ENCODE measurements around the gene ZNF597.
"Not testable (repeated sequence)": the region's sequence is repeated elsewhere in the genome, so short reads cannot be mapped to it uniquely, and the experiment has no call there.

Gene ZNF597

DNA sequence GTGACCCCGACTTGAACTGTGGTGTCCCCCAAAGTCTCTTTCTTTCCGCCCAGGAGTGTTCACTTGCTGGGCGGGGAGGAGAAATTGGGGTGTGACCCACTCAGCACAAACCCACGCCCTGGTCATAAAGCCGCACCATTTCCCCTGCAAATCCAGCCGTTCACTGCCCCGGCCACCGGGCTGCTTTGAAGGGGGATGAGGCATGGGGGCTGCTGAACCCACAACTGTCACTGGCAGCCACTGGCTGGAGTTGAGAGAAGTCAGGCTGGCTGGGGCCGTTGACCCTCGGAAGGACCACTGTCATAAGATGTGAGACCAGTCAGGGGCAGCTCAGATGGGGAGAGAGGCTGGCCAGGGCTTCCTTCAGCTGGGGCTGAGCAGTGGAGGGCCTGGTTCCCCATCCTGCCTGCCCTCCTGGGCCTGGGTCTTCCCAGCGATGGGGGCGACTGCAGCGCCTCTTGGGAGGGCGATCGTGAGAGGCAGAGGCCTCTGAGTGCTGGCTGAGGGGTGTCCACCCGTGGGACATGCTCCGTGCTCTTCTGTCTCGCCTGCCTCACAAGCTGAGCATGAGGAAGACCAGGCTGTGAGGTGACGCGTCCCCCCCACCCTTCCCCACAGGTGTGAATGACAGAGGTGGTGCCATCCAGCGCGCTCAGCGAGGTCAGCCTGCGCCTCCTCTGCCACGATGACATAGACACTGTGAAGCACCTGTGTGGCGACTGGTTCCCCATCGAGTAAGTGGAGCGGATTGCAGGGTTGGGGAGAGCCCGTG is 32.5 kb upstream of the ZNF597 start:
- DNase-seq = no peak

DNA sequence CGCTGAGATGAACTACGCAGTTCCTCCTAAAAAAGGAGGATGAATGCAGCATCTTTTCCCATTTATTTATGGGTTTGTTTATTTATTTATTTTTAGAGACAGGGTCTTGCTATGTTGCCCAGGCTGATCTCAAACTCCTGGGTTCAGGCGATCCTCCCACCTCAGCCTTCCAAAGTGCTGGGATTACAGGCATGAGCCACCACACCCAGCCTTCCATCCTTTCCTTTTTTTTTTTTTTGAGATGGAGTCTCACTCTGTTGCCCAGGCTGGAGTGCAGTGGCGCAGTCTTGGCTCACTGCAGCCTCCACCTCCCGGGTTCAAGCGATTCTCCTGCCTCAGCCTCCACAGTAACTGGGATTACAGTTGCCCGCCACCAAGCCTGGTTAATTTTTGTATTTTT is 31.6 kb upstream of the ZNF597 start:
- not testable (repeated sequence) for DNase-seq

DNA sequence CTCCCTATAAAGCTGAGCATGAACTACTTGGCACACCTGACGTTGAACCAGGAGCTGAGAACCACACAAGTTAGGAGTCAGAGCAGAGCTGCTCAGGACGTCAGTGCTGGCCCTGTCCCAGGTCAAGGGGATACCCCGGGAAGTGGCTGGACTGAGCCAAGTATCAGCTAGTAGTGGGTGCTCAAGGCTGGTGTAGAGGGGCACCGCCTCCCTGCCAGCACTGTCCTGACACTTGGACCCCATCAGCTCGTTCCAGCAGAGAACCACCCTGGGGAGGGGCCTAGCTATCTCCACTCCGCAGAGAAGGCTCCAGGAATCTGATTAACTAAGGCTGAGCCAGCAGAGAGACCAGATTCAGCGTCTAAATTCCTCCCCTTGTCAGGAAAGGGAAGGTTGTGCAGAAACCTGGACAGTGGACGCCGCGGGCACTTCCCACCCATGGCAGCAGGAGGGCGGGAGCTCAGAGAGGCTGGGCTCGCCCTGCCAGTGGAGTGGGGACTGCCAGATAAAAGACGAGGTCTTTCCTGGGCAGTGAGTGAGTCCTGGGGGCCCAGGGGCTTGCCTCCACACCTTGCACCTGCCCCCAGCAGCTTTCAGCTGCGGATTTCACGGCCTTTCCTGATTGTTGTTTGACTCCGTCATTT is 31.0 kb upstream of the ZNF597 start:
- DNase-seq = no peak

DNA sequence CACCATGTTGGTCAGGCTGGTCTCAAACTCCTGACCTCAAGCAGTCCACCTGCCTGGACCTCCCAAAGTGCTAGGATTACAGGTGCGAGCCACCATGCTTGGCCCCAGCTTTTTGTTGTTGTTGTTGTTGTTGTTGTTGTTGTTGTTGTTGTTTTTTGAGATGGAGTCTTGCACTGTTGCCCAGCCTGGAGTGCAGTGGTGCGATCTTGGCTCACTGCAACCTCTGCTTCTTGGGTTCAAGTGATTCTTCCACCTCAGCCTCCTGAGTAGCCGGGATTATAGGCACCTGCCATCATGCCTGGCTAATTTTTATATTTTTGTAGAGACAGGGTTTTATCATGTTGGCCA is 30.3 kb upstream of the ZNF597 start:
- DNase-seq = not testable (repeated sequence)

DNA sequence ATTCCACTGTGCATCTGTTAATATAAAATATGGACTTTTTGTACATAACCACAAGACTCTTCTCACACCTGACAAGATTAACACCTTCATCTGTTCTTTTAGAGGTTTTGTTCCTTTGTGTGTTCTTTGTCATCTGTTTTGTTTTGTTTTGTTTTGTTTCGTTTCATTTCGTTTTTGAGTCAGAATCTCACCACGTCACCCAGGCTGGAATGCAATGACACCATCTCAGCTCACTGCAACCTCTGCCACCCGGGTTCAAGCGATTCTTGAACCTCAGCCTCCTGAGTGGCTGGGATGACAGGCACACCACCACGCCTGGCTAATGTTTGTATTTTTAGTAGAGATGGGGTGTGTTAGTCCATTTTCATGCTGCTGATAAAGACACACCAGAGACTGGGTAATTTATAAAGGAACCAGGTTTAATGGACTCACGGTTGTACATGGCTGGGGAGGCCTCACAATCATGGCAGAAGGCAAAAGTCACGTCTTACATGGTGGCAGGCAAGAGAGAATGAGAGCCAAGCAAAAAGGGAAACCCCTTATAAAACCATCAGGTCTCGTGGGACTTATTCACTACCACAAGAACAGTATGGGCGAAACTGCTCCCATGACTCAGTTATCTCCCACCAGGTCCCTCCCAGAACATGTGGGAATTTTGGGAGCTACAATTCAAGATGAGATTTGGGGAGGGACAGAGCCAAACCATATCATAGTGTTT is 29.7 kb upstream of the ZNF597 start:
- DNase-seq = no peak

DNA sequence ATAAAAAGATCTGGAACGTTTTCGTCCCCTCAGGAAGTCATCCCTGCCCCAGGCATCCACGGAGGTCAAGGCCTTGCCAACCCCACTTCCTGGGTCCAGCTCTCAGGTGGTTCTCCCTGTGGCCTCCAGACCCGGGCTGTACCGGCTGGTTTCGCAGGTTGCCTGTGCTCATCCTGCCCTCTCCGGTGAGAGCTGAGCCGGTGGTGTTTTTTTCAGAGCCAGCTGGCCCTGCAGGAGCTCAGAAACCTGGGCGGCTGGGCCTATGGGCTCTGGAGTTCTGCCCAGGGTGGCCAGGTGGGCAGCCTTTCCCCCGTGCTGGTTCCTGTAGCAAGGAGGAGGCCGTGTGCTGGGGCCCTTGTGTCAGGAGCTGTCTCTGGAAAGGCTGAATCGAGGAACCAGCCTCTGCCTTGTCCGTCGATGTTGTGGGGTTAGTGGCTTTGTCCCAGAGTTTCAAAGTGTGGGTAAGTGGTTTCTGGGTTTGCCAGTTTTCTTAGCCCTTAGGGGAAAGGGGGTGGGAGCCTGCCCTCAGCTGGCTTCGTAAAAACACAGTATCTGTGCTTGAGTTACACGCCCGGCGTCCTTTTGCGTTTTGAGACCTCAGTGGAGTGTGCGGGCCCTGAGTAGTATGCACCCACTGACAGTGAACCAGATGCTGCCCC is 28.3 kb upstream of the ZNF597 start:
- DNase-seq = no peak

DNA sequence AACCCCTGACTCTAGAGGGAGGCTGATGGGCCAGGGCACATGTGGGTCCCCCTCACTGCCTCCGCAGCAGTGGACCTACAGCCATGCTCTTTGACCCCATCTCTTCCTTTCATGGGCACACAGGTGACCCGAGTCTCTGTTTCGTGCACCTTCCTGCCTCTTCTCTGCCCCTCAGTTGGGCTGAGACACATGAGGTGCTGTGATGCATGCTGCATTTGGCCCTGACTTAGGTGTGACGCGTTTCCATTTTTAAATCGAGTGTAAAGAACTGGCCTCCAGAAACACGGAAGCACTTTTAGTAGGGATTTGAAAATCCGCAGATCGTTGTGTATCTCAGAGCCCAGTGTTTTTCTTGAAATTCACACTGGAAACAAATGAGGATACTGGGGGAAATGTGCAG is 27.4 kb upstream of the ZNF597 start:
- no peak for DNase-seq

DNA sequence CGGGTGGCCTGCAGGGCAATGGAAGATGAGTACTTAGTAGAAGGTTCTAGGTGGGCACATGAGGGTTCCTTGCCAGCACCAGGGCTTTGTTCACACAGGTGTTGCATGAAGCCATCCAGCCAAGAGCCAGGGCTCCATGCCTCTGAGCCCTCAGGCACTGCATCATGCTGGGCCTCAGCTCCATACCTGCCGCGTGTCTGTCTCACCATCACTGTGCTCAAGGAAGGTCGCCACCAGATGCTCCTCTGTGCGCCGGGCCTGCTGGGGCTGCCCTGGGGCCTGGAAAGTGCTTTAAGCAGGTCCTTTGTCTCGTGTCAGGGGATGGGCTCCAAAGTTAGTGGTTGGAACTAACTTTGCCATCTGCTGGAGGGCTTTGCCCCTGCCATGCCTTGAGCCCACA is 26.4 kb upstream of the ZNF597 start:
- no peak for DNase-seq

DNA sequence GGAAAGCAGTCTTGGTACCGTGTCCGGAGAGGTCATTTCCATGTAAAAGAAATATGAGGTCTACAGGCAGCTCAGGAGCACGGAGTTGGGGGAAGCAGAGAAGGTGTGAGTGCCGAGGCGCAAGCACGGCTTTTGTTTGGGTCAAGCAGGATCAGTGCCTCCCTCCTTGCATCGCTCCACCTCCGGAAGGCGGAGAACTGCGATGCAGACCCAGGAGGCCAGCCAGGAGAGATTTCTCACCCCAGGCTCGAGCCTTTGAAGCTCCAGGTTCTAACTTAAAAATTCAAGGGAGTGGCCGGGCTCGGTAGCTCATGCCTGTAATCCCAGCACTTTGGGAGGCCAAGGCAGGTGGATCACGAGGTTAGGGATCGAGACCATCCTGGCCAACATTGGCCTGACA is 25.2 kb upstream of the ZNF597 start:
- no peak for DNase-seq

DNA sequence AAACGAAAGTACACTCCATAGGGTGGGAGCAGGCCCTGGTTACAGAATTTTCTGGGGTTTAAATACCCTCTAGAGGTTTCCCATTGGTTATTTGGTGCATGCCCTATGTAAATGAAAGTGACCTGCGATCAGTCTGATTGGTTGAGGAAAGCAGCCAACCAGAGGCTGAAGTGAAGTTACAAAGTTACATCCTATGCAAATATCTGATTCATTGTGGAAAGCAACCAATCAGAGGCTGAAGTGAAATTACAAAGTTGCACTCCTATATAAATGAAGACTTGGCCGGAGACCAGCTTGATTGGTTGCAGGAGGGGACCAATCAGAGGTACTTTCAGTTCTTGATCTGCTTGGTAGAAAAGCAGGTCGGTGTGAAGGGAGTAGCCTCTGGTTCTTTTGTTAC is 24.6 kb upstream of the ZNF597 start:
- no peak for DNase-seq

DNA sequence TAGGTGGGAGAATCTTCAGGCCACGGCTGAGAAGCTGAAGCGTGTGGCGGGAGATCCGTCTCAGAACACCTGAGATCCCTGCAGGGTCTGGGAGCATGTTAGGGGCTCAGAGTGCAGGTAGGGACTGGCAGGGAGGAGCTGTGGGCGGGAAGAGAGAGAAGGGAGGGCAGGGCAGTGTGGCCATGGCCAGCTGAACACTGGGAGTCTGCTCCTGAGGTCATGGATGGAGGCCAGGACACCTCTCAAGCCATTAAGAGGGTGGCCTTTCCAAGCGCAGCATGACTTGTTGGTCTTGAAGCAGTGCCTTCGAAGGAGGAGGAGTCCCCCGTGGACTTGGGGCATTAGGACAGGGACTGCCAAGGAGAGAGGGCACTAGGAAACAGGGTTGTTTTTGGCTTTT is 23.9 kb upstream of the ZNF597 start:
- no peak for DNase-seq

DNA sequence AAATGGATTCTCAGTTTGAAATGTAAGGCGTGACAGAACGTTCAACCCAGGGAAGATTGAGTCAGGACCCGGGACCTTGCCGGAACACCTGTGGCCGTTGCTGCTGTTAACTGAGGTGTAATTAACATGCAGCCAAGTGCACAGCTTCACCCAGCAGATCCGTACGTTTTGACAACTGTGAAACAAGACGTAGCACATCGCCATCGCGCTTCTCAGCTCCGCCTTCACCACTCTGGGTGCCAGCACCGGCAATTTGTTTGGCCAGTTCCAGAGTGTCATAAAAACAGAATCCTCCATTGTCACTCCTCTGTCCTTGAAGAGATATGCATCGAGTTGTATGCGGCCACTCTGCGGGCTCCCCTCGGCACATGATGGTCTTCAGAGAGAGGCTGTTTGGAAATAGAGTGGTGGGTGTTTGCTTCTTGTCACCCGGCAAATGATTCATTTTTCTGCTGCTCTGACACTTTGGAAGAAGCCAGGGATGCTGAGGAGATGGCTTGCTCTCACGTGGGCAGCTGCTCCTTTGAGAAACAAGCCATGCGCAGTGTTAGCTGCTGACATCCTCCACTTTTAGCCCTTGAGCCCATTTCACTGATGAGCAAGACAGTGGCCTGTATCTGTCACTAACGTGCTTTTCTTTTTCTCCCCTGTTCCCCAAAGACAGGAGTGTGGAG is 22.7 kb upstream of the ZNF597 start:
- no peak for DNase-seq

DNA sequence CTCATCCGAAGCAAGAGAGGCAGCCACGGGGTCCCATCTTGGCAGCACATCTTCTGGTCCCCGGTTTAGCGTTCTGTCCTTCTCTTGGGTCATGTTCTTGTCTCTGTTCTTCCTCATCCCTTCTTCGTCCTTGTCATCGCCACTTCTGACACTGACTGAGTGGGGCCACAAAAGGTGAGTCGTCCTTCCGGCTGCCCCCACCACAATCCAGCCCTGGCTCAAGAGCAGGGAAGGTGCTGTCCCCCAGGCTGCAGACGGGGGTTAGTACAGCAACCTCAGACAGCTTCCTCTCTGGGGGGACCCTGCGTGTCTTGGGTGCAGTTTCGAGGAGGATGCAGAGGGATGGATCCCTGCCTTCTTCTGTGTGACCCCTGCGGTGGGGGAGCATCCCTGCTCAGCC is 22.0 kb upstream of the ZNF597 start:
- DNase-seq = no peak

DNA sequence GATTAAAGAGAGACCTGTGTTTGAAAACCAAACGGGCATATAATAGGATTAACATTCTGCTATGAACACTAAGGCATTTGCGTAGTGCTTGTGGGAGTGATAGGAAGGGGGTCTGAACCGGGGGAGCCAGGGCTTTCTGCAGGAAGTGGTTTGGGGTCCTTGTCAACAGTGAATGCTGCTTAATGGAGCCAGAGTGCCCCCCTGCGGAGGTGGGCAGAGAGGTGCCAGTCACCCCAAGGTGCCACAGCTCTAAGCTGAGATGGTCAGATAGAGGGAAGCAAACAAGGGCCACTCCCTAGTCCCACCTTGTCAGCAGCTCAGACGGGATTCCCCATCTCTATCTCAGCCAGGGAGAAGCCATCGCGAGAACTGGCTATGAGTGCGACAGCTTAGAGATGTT is 17.8 kb upstream of the ZNF597 start:
- DNase-seq = peak; percentile 60

DNA sequence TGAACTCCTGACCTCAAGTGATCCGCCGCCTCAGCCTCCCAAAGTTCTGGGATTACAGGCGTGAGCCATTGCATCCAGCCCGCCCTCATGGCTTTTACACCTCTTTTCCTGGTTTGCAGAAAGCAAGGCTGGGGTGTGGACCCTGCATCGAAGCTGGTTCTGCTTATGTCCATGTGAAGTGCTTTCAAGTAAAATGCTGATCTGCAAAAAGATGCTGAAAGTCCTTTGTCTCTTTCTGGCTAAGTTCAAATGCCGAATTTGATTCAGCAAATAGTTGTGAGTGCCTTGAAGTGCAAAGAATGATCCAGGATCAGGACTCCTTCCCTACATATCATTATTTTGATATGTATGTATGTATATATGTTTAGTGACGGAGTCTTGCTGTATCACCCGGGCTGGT is 17.3 kb upstream of the ZNF597 start:
- DNase-seq = no peak

DNA sequence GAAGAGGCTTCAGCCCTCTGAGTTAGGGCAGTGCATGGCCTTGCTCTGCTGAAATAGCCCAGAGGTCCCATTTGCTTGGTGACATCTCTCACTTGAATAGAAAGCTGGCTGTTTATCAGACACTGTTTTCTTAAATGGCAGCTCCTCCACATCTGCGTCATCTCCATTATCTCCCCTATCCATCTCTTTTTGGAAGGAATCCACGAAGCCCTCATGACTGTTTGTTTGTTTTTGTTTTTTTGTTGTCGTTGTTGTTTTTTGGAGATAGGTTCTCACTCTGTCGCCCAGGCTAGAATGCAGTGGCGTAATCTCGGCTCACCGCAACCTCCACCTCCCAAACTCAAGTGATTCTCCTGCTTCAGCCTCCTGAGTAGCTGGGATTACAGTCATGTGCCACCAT is 16.8 kb upstream of the ZNF597 start:
- no peak for DNase-seq

DNA sequence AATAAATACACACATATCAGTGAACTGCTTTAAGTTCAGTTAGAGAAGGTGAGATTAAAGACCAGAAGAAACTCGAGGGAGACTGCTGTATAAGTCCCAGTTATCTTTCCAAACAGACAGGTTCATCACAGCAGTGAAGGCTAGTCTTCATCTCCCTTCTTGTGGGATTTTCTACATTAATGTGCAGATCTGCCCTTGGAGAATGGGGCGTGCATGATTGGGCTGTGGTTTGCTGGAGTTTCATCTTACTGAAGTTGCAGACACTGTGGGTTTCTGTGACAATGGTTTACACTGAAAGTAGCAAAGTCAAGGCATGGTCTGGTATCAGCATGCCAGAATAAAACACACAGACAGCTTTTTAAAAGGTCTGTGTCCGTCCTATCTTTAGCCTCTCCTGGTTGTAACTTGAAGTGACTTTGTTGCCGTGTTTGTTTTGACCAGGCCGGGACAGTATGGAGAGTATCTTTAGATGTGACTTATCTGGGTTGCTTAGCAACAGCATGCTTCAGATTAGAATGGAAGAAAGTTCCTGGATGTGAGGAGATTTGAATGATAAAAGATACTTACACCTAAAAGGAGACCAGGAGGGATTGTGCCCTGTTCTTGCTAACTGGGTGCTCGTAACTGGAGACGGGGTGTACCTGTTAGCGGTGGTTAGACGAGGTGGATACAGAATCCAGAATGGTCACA is 16.2 kb upstream of the ZNF597 start:
- DNase-seq = no peak

DNA sequence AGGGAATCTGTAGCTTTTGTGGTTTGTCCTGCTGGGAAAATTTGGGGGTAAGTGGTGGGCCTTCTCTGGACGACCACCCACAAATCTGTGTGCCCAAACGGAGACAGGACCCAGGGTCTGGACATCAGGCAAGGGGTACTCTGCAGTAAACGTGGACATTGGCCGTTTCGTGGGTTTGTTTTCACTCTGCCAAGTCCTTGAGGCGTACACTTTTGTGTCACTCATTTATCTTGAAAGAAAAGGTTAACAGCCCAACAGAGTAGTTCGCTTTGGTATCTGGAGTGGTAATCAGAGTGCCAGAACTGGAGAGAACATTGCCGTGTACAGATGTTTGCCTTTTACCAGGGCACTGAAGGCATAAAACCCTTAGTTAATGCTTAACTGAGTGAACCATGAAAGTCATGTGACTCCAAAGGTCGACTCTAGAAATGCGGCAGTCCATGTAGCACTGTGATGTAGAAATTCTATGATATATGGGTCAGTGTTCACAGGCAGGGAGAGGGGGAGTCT is 15.6 kb upstream of the ZNF597 start:
- no peak for DNase-seq

DNA sequence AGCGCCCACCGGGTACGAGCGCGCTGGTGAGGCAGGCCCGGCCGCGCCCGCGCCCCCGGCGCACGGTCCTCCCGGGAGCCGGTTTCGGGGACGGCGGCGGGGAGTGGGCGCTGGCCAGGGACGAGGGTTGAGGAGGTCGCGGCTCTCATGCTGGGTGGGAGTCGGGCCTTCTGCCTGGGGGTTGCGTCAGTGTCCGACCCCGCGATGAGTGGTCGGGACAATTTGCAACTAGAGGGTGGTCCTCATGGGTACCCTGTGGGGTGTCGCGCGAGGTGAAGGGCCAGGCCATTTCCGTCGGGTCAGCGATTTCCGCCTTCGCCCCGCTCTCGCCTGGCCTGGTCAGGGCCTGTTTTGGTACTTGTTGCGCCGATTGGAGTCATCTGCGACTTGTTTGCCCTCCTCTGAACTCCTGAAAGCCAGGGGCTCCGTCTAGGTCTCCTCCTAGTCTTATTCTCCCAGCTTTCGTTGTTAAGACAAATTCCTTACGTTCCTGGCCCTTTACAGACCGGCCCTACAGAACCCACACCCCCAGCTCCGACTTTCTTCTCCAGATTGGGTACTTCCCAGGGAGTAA is 15.1 kb upstream of the ZNF597 start:
- peak; percentile 29 for DNase-seq

DNA sequence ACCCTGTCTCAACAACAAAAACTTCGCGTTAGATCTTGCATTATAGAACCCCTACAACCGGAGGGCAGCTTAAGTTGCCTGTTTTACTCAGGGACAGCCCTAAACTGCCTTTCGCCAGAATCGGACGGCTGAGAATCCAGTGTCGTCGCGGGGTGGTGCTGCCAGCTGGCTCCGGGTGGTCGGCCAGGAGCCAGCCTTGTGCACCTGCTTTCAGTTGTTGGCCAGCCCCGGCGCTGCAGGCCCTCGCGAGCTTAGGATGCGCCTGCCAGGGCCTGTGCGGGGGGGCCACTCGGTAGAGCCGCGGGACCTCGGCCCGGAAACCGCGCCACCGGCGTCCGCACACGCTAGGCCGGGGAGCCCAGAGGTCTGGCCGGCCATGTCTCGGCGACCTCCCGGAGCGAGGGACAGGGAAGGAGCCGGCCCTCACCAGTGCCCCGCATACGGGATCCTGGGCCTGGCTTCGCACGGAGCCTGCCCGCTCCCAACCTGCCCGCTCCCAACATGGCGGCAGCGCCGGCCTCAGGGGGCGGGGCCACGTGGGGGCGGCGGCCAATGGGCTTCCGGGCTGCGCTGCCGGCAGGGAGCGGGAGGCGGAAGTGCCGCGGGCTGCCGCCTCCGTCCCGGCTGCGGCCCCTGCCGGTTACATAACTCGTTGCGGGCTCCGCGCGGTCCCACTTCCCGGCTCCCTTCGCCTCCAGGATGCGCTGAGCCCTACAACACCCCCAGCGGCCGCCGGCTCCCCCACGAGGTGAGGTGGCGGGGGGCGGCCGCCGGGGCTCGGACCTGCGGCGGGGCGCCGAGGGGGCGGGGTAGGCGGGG is 14.3 kb upstream of the ZNF597 start:
- peak; percentile 90 for DNase-seq

DNA sequence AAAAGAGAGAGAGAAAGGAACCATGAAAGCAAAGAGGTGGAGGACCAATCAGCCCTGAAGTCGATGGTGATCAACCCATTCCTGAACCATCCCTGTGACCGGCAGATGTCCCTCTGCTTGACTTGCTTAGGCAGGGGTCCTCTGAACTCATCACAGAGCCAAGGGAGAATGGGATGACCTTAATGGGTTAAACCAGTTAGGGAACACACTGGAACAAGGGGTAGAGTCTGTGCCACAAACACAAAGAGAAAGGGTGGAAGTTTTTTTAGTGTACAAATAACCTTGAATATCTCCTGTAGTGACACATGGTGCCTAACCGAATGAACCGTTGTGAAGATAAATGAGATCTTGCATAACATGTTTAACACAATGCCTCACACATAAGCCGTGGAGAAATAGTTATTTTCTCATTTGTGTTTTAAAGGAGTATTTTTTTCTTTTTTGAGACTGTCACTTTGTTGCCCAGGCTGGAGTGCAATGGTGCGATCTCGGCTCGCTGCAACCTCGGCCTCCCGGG is 11.4 kb upstream of the ZNF597 start:
- DNase-seq = no peak
